PC-3 (cell line): ENCODE results near the gene PREX1. TPM values are rescaled to one million over a fixed set of nuclear protein-coding genes. Genes with fewer than 3 reads are reported as not detected.
A peak's percentile ranks its signal among the peaks of the same experiment; 100 is the strongest.
"Not testable (repeated sequence)": the region's sequence is repeated elsewhere in the genome, so short reads cannot be mapped to it uniquely, and the experiment has no call there.

Source experiments
- ATAC-seq: fragments of 200-7000 bp; cut with Tn5 transposase; 2 replicates; pipeline ENCODE4 v1.9.1; 2020; ENCODE audit warnings: mild to moderate bottlenecking, moderate library complexity
- BruUV-seq: library from RNA; stranded (reverse); fragments of 400-500 nt; replicated peaks from 2 replicates; lab custom pipeline; 2021; lab: Mats Ljungman, UMichigan
- CTCF ChIA-PET: fragments of 300-600 bp; sonication (Branson Sonifier 250); formaldehyde crosslinking; loops from one replicate; lab custom pipeline; 2022; ENCODE audit warnings: antibody characterized with exemption; lab: Charles Lee
- POLR2A ChIA-PET: fragments of 300-600 bp; sonication (Branson Sonifier 250); formaldehyde crosslinking; loops from one replicate; lab custom pipeline; 2022; ENCODE audit warnings: antibody characterized with exemption; ENCODE audit not compliant: unreplicated experiment; lab: Charles Lee
- DNase-seq: peaks from one replicate; pipeline ENCODE4 v3.0.0-alpha.2; 2015
- H2AFZ ChIP-seq: fragments of 300-600 bp; sonication (generic); 2 replicates; pipeline ENCODE4 v1.6.0; 2016; ENCODE audit warnings: antibody characterized with exemption, low read length
- H3F3A ChIP-seq: fragments of 300-600 bp; sonication (generic); one replicate; pipeline ENCODE4 v1.6.0; 2017; ENCODE audit warnings: antibody characterized with exemption, low read length, control low read depth, mild to moderate bottlenecking; ENCODE audit not compliant: unreplicated experiment
- H3K27ac ChIP-seq: fragments of 300-600 bp; sonication (generic); 2 replicates; pipeline ENCODE4 v1.5.1; 2016; ENCODE audit warnings: mild to moderate bottlenecking, low read length
- H3K27me3 ChIP-seq: fragments of 300-600 bp; sonication (generic); 2 replicates; pipeline ENCODE4 v1.6.1; 2016; ENCODE audit warnings: low read length, mixed read lengths
- H3K36me3 ChIP-seq: fragments of 300-600 bp; sonication (generic); 2 replicates; pipeline ENCODE4 v1.6.1; 2016; ENCODE audit warnings: low read depth, mixed run types, low read length, mixed read lengths
- H3K4me1 ChIP-seq: fragments of 300-600 bp; sonication (generic); 2 replicates; pipeline ENCODE4 v1.5.1; 2016; ENCODE audit warnings: low read length; ENCODE audit not compliant: insufficient read depth
- H3K4me2 ChIP-seq: fragments of 300-600 bp; sonication (generic); 2 replicates; pipeline ENCODE4 v1.6.0; 2016; ENCODE audit warnings: low read length
- H3K4me3 ChIP-seq: fragments of 300-600 bp; sonication (generic); 2 replicates; pipeline ENCODE4 v1.5.1; 2016; ENCODE audit warnings: mild to moderate bottlenecking, low read length, mixed read lengths
- H3K79me2 ChIP-seq: fragments of 300-600 bp; sonication (generic); 2 replicates; pipeline ENCODE4 v1.6.1; 2017; ENCODE audit warnings: low read length, mixed read lengths
- H3K9ac ChIP-seq: fragments of 300-600 bp; sonication (generic); 2 replicates; pipeline ENCODE4 v1.6.0; 2016; ENCODE audit warnings: mild to moderate bottlenecking, low read length
- H3K9me2 ChIP-seq: fragments of 300-600 bp; sonication (generic); replicated peaks from 2 replicates; pipeline ENCODE4 v1.6.1; 2016; ENCODE audit warnings: mixed run types, low read length, mixed read lengths
- H3K9me3 ChIP-seq: fragments of 300-600 bp; sonication (generic); 2 replicates; pipeline ENCODE4 v1.6.1; 2016; ENCODE audit warnings: low read length, mixed read lengths
- H4K20me1 ChIP-seq: fragments of 300-600 bp; sonication (generic); 2 replicates; pipeline ENCODE4 v1.6.1; 2016; ENCODE audit warnings: low read length, mixed read lengths
- EZH2 ChIP-seq: fragments of 300-600 bp; sonication (generic); IDR thresholded peaks from one replicate; pipeline ENCODE4 v1.6.1; 2017; ENCODE audit warnings: antibody characterized with exemption, mild to moderate bottlenecking, low read length; ENCODE audit not compliant: unreplicated experiment
- EZH2phosphoT487 ChIP-seq: fragments of 300-600 bp; sonication (generic); IDR thresholded peaks from 2 replicates; pipeline ENCODE4 v1.6.1; 2018; ENCODE audit warnings: mild to moderate bottlenecking, antibody characterized with exemption, low read length, borderline replicate concordance
- intact Hi-C: fragments of 100-400 bp; cut with micrococcal nuclease; formaldehyde crosslinking; loops from 2 replicates; pipeline ENCODE4 v1.9.0; 2023
- total RNA-seq: library from RNA; depleted of rRNA; stranded (reverse); fragments of >200 nt; gene quantifications from 2 replicates; pipeline ENCODE4 v1.2.3, GENCODE V29; 2014
- TF ChIP-seq, protein P1 (sequence below): fragments of 300-600 bp; sonication (generic); conservative IDR thresholded peaks from 2 replicates; pipeline ENCODE4 v1.5.1; 2017; ENCODE audit warnings: antibody characterized with exemption, low read depth, mild to moderate bottlenecking, low read length

The PREX1 gene
- total RNA-seq, 1 experiment from 2014 or later, result 22.1 TPM

DNA sequence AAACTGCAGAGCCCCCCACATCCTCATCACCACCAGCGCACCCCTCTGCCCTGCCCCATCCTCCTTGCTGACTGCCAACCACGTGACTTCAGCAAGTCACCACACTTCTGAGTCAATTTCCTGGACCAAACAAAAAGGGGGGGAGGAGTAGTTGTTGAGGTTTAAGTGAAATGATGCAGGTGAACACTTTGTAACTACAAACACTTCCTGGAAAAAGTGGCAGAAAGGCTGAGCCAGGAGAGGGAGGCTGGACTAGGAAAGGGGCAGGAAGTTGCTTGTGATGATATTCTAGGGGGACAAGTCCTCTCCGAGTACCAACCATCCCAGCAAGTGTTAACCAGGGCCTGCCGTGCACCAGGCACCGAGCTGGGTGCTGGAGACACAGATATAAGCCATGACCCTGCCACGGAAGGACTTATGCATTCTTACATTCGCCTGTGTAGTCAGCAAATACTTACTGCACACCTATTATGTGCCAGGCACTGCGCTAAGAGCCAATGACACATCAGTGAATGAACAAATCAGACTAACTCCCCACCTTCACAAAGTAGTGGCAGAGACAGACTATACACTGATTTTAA, 67.3 kb downstream of the PREX1 start:
- H3F3A ChIP-seq, result no peaks in the 10 kb centered on the region
- H3K79me2 ChIP-seq, result no peaks in the 10 kb centered on the region
- H2AFZ ChIP-seq, result peak overlapping the region; percentile 67
- intact Hi-C loops, result no loop called here
- H3K4me1 ChIP-seq, result peaks cover 17% of the 10 kb centered on the region
- peak overlapping the region; percentile 17 for H3K4me3 ChIP-seq
- no peaks in the 10 kb centered on the region for H3K27me3 ChIP-seq
- peak; percentile 86 for DNase-seq
- ATAC-seq, result peak; percentile 87
- no peak overlapping the region for H3K9ac ChIP-seq
- ChIA-PET CTCF (no interaction called here), POLR2A (interaction anchor here (0.6 to 0.7 kb wide), 2 partner anchors 47 to 85 kb away, joined by 3 to 9 read pairs; no protein-coding TSS in a partner anchor)
- no peaks in the 10 kb centered on the region for H3K9me2 ChIP-seq
- no peaks in the 10 kb centered on the region for H3K36me3 ChIP-seq
- H3K9me3 ChIP-seq, result no peaks in the 10 kb centered on the region
- BruUV-seq, result no TSS peak
- H3K27ac ChIP-seq, result peak overlapping the region; percentile 32
- H4K20me1 ChIP-seq, result no peaks in the 10 kb centered on the region
- TF ChIP-seq EZH2, result no peak
- TF ChIP-seq, protein P1, sequence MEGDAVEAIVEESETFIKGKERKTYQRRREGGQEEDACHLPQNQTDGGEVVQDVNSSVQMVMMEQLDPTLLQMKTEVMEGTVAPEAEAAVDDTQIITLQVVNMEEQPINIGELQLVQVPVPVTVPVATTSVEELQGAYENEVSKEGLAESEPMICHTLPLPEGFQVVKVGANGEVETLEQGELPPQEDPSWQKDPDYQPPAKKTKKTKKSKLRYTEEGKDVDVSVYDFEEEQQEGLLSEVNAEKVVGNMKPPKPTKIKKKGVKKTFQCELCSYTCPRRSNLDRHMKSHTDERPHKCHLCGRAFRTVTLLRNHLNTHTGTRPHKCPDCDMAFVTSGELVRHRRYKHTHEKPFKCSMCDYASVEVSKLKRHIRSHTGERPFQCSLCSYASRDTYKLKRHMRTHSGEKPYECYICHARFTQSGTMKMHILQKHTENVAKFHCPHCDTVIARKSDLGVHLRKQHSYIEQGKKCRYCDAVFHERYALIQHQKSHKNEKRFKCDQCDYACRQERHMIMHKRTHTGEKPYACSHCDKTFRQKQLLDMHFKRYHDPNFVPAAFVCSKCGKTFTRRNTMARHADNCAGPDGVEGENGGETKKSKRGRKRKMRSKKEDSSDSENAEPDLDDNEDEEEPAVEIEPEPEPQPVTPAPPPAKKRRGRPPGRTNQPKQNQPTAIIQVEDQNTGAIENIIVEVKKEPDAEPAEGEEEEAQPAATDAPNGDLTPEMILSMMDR, result no peak
- no peak for TF ChIP-seq EZH2phosphoT487
- peak overlapping the region; percentile 72 for H3K4me2 ChIP-seq

DNA sequence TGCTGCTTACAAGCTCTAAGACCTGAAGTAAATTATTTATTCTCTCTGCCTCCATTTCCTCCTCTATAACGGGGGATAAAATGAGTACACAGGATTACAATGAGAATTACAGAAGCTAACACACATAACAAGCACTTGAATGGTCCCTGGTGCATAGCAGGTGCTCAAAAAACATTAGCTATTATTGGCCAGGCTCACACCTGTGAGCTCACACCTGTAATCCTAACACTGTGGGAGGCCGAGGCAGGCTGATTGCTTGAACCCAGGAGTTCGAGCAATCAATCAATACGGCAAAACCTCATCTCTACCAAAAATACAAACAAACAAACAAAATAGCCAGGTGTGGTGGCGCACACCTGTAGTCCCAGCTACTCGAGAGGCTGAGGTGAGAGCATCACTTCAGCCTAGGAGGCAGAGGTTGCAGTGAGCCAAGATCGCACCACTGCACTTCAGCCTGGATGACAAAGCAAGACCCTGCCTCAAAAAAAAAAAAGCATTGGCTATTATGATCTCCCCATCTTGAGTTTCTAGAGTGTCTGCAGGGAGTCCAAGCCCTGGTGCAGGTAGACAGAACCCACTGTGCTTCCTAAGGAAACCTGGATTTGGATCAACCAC, 68.1 kb downstream of the PREX1 start:
- POLR2A ChIA-PET, result interaction anchor here (0.7 kb wide), 1 partner anchor 48 kb away, joined by 9 read pairs; no protein-coding TSS in a partner anchor
- ATAC-seq, result no peak
- no peaks in the 10 kb centered on the region for H3K36me3 ChIP-seq
- no TSS peak for BruUV-seq
- intact Hi-C loops, result no loop called here
- H3K4me1 ChIP-seq, result peaks cover 17% of the 10 kb centered on the region
- no peaks in the 10 kb centered on the region for H3K79me2 ChIP-seq
- no peaks in the 10 kb centered on the region for H3K27me3 ChIP-seq
- no peak overlapping the region for H3K27ac ChIP-seq
- no peak overlapping the region for H3K9ac ChIP-seq
- H3K9me2 ChIP-seq, result no peaks in the 10 kb centered on the region
- TF ChIP-seq EZH2, result no peak
- TF ChIP-seq, protein P1, result no peak
- TF ChIP-seq EZH2phosphoT487, result no peak
- CTCF ChIA-PET, result no interaction called here
- H3K4me3 ChIP-seq, result no peak overlapping the region
- H4K20me1 ChIP-seq, result no peaks in the 10 kb centered on the region
- H2AFZ ChIP-seq, result no peak overlapping the region
- H3F3A ChIP-seq, result no peaks in the 10 kb centered on the region
- H3K9me3 ChIP-seq, result no peaks in the 10 kb centered on the region
- no peak for DNase-seq
- no peak overlapping the region for H3K4me2 ChIP-seq

DNA sequence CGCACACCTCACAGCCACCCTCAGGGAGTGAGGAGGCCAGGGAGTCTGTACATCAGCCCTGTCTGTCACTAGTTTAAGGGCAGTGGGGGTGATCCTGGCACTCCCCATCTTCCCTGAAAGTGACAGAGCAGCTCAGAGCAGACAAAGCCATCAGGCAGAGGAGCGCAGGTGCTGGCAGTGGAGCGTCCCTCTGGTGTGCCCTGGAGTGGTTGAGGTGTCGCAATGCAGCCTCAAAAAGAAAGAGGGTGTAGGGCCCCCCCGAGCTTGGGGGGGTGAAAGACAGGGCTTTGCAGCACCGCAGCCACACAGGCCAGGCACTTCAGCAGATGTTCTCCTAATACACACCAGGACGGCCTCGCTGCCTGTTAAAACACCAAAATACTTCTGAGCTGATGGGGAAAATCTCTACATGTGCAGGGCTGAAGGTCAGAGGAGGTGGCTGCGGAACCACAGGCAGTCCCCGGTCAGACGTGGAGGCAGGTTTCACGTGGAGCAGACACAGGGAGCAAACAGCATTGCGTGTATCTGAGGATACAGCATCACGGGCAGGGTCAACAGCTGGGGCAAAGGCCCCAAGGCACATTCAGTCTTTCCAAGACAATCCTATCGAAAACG, 69.5 kb downstream of the PREX1 start:
- POLR2A ChIA-PET, result no interaction called here
- no peaks in the 10 kb centered on the region for H3K79me2 ChIP-seq
- intact Hi-C loops, result no loop called here

DNA sequence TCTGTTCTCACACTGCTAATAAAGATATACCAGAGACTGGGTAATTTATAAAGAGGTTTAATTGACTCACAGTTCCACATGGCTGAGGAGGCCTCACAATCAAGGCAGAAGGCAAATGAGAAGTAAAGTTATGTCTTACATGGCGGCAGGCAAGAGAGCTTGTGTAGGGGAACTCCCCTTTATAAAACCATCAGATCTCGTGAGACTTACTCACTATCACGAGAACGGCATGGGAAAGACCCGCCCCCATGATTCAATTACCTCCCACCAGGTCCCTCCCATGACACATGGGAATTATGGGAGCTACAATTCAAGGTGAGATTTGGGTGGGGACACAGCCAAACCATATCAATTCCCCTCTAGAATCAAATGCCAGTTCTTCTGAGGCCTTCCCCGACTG, 71.0 kb downstream of the PREX1 start:
- H3K27ac ChIP-seq, H3F3A ChIP-seq, POLR2A ChIA-PET, ATAC-seq, H3K4me3 ChIP-seq, intact Hi-C loops, H3K9ac ChIP-seq, H3K36me3 ChIP-seq, H3K9me3 ChIP-seq, H4K20me1 ChIP-seq, H3K9me2 ChIP-seq, H2AFZ ChIP-seq, H3K27me3 ChIP-seq, H3K79me2 ChIP-seq, DNase-seq, CTCF ChIA-PET, H3K4me2 ChIP-seq, BruUV-seq: not testable (repeated sequence)
- peaks cover 17% of the 10 kb centered on the region for H3K4me1 ChIP-seq

More for the DNA sequence above, 69.5 kb downstream of the PREX1 start:
- no peaks in the 10 kb centered on the region for H4K20me1 ChIP-seq
- no peak overlapping the region for H2AFZ ChIP-seq
- H3F3A ChIP-seq, result no peaks in the 10 kb centered on the region
- H3K36me3 ChIP-seq, result no peaks in the 10 kb centered on the region
- no peaks in the 10 kb centered on the region for H3K27me3 ChIP-seq
- H3K9ac ChIP-seq, result no peak overlapping the region
- DNase-seq (no peak), ATAC-seq (no peak)
- no peaks in the 10 kb centered on the region for H3K9me3 ChIP-seq
- H3K9me2 ChIP-seq, result no peaks in the 10 kb centered on the region
- no peak overlapping the region for H3K4me3 ChIP-seq
- CTCF ChIA-PET, result no interaction called here
- no peak overlapping the region for H3K27ac ChIP-seq
- peaks cover 17% of the 10 kb centered on the region for H3K4me1 ChIP-seq
- no peak for TF ChIP-seq EZH2phosphoT487
- TF ChIP-seq, protein P1, result no peak
- TF ChIP-seq EZH2, result no peak
- no peak overlapping the region for H3K4me2 ChIP-seq
- BruUV-seq, result no TSS peak
